ENCODE data around the gene CRYBB1.

Gene CRYBB1

GRCh38 chr22:26549902-26550497 is 67.8 kb downstream of the CRYBB1 start:
- DNase-seq = no peak
